Ishikawa (cell line): ENCODE measurements around the gene ZKSCAN5.

Experiments
- CEBPB ChIP-seq: IDR thresholded peaks from 2 replicates; pipeline ENCODE4 v1.6.1; 2012
- CREB1 ChIP-seq: IDR thresholded peaks from 2 replicates; pipeline ENCODE4 v1.6.1; 2012; ENCODE audit warnings: low read depth
- EGR1 ChIP-seq: IDR thresholded peaks from 2 replicates; pipeline ENCODE4 v1.6.1; 2012
- EP300 ChIP-seq: IDR thresholded peaks from 2 replicates; pipeline ENCODE4 v1.6.1; 2012; ENCODE audit warnings: borderline replicate concordance
- FOXM1 ChIP-seq: IDR thresholded peaks from 2 replicates; pipeline ENCODE4 v1.6.1; 2012; ENCODE audit warnings: low read depth, borderline replicate concordance
- MAX ChIP-seq: IDR thresholded peaks from 2 replicates; pipeline ENCODE4 v1.6.1; 2012
- NFIC ChIP-seq: IDR thresholded peaks from 2 replicates; pipeline ENCODE4 v1.6.1; 2012
- RAD21 ChIP-seq: IDR thresholded peaks from 2 replicates; pipeline ENCODE4 v1.6.1; 2012; ENCODE audit warnings: low read depth
- TAF1 ChIP-seq: IDR thresholded peaks from 2 replicates; pipeline ENCODE4 v1.6.1; 2012; ENCODE audit warnings: low read depth, mild to moderate bottlenecking
- TCF12 ChIP-seq: IDR thresholded peaks from 2 replicates; pipeline ENCODE4 v1.6.1; 2012; ENCODE audit warnings: low read depth
- TEAD4 ChIP-seq: IDR thresholded peaks from 2 replicates; pipeline ENCODE4 v1.6.1; 2012
- YY1 ChIP-seq: IDR thresholded peaks from 2 replicates; pipeline ENCODE4 v1.6.1; 2012; ENCODE audit warnings: low read depth
- ZBTB7A ChIP-seq: IDR thresholded peaks from 2 replicates; pipeline ENCODE4 v1.6.1; 2012; ENCODE audit warnings: low read depth
- TF ChIP-seq, protein P1 (sequence below): IDR thresholded peaks from 2 replicates; pipeline ENCODE4 v1.6.1; 2012
- TF ChIP-seq, protein P2 (sequence below): IDR thresholded peaks from 2 replicates; pipeline ENCODE4 v1.6.1; 2012; ENCODE audit warnings: low read depth, mild to moderate bottlenecking

ZKSCAN5 gene

GRCh38 chr7:99473315-99473596, 31.2 kb upstream of the ZKSCAN5 start:
- TF ChIP-seq MAX (no peak), FOXM1 (no peak), CEBPB (no peak), RAD21 (no peak), EGR1 (no peak), CREB1 (no peak), NFIC (no peak), EP300 (no peak), TCF12 (no peak), TAF1 (no peak)

DNA sequence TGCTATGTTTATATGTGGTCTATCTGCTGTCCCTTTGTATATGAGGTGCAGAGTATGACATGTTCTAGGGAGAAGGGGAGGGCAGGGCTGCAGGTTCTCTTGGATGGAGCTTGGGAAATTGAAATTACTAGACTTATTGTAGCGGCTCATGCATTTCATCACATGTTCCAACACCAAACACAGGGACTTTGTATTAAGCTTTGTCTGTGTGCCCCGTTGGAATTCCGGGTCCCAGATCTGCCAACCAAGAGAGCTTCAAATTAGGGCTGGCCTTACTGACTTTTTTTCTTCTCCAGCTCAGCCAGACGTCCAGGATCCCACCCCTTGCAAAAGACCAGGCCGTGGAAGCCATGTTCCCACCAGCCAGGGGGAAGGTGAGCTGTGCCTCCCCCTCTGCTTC, 28.4 kb upstream of the ZKSCAN5 start:
- TF ChIP-seq TEAD4 (no peak), TAF1 (no peak), CREB1 (no peak), TCF12 (no peak), EP300 (no peak), RAD21 (no peak), YY1 (no peak), EGR1 (no peak), ZBTB7A (no peak), FOXM1 (no peak), NFIC (no peak), CEBPB (no peak), MAX (no peak)
- TF ChIP-seq, protein P1, sequence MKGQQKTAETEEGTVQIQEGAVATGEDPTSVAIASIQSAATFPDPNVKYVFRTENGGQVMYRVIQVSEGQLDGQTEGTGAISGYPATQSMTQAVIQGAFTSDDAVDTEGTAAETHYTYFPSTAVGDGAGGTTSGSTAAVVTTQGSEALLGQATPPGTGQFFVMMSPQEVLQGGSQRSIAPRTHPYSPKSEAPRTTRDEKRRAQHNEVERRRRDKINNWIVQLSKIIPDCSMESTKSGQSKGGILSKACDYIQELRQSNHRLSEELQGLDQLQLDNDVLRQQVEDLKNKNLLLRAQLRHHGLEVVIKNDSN, result no peak
- TF ChIP-seq, protein P2, sequence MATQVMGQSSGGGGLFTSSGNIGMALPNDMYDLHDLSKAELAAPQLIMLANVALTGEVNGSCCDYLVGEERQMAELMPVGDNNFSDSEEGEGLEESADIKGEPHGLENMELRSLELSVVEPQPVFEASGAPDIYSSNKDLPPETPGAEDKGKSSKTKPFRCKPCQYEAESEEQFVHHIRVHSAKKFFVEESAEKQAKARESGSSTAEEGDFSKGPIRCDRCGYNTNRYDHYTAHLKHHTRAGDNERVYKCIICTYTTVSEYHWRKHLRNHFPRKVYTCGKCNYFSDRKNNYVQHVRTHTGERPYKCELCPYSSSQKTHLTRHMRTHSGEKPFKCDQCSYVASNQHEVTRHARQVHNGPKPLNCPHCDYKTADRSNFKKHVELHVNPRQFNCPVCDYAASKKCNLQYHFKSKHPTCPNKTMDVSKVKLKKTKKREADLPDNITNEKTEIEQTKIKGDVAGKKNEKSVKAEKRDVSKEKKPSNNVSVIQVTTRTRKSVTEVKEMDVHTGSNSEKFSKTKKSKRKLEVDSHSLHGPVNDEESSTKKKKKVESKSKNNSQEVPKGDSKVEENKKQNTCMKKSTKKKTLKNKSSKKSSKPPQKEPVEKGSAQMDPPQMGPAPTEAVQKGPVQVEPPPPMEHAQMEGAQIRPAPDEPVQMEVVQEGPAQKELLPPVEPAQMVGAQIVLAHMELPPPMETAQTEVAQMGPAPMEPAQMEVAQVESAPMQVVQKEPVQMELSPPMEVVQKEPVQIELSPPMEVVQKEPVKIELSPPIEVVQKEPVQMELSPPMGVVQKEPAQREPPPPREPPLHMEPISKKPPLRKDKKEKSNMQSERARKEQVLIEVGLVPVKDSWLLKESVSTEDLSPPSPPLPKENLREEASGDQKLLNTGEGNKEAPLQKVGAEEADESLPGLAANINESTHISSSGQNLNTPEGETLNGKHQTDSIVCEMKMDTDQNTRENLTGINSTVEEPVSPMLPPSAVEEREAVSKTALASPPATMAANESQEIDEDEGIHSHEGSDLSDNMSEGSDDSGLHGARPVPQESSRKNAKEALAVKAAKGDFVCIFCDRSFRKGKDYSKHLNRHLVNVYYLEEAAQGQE, result no peak

DNA sequence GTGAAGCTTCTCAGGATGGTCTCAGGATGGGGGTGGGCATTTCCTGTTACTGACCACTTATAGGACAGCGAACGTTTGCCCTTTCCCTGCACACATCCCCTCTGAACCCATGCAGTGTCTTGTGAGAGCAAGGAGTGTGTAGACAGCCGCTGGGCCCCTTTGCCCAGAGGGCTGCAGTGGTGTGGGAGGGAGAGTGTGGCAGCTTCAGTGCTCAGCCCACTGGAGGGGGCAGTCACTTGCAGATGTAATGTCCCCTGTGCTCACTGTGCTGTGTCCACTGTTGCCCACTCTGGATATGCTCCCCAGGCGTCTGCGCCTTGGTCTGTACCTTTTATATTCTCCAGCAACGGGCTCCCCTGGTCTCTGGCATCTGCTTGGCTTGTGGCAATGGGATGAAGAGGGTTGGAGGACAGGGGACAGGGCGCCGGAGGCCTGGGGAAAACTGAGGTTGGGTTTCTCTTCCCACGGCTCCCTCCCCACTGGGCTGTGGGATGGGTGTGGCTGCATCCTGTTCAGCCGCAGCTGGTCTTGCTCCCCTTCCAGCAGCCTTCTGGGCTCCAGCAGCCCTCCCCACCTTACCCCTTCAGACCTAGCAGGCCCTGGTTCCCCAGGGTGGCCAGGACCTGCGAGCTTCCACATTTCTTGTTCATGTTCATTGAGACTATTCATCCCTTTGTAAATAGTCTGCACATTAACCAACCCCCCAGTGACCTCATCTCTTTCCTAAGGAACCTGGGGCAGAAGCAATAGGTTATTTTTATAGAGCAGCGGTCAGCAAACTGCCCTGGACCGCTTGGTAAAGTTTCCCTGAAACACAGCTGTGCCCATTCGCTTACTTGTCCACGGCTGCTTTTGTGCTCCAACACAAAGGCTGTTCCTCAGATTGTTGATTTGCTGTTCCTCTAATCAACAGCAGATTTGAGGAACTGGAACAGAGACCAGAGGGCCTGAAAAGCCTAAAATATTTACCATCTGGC, 25.7 kb upstream of the ZKSCAN5 start:
- TF ChIP-seq CEBPB (no peak), TAF1 (no peak)

GRCh38 chr7:99485094-99485493, 19.4 kb upstream of the ZKSCAN5 start:
- TF ChIP-seq FOXM1 (no peak), TCF12 (no peak), EP300 (no peak), RAD21 (no peak)
- TF ChIP-seq, protein P1, result no peak

DNA sequence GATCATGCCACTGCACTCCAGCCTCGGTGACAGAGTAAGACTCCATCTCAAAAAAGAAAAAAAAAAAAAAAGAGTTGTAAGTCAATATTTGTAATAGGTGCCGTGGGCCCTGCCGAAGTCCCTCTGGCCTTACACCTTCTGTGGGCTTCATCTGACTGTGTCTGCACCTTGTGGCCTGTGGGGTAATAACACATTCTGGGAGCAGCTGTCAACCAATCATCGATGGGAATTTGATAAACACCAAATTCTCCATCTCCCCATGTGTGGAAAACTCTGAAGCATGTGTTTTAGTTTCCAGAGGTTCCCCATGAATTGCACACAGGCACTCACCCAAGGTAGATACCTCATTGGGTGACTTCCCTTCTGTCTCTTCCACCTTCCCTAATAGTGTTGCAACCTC, 15.2 kb upstream of the ZKSCAN5 start:
- TF ChIP-seq TEAD4 (no peak), CEBPB (no peak), EP300 (no peak), ZBTB7A (no peak), FOXM1 (no peak), YY1 (no peak), MAX (no peak), EGR1 (no peak), CREB1 (no peak), RAD21 (no peak), NFIC (no peak), TAF1 (no peak), TCF12 (no peak)
- TF ChIP-seq, protein P2, result no peak
- TF ChIP-seq, protein P1, result no peak
